DOHH2 (cell line): ENCODE data around the gene PPP1R13B.

Experiments
- H3F3A ChIP-seq: fragments of 200-600 bp; sonication (generic), shearing (Covaris generic); 2 replicates; pipeline ENCODE4 v1.6.0; 2016; ENCODE audit warnings: antibody characterized with exemption, mild to moderate bottlenecking; ENCODE audit not compliant: control insufficient read depth, insufficient read depth
- H3K27ac ChIP-seq: fragments of 200-600 bp; sonication (generic); 2 replicates; pipeline ENCODE4 v1.5.1; 2014; ENCODE audit warnings: low read depth, mild to moderate bottlenecking, low read length, moderate library complexity
- H3K27me3 ChIP-seq: fragments of 200-600 bp; sonication (generic); 2 replicates; pipeline ENCODE4 v1.6.1; 2014; ENCODE audit warnings: mild to moderate bottlenecking, low read length, mixed read lengths; ENCODE audit not compliant: control insufficient read depth
- H3K36me3 ChIP-seq: fragments of 200-600 bp; sonication (generic); 2 replicates; pipeline ENCODE4 v1.6.1; 2014; ENCODE audit warnings: mild to moderate bottlenecking, low read length, moderate library complexity, mixed read lengths; ENCODE audit not compliant: control insufficient read depth
- H3K4me1 ChIP-seq: fragments of 200-600 bp; sonication (generic); 2 replicates; pipeline ENCODE4 v1.6.1; 2014; ENCODE audit warnings: mild to moderate bottlenecking, low read length, mixed read lengths; ENCODE audit not compliant: control insufficient read depth
- H3K4me2 ChIP-seq: fragments of 200-600 bp; sonication (generic); 2 replicates; pipeline ENCODE4 v1.6.0; 2014; ENCODE audit warnings: mild to moderate bottlenecking, low read length, moderate library complexity
- H3K4me3 ChIP-seq: fragments of 200-600 bp; sonication (generic); 2 replicates; pipeline ENCODE4 v1.5.1; 2014; ENCODE audit warnings: mild to moderate bottlenecking, low read length, mixed read lengths
- H3K79me2 ChIP-seq: fragments of 200-600 bp; sonication (generic); 2 replicates; pipeline ENCODE4 v1.6.1; 2014; ENCODE audit warnings: mild to moderate bottlenecking, low read length, mixed read lengths; ENCODE audit not compliant: control insufficient read depth
- H3K9me2 ChIP-seq: fragments of 200-600 bp; sonication (generic); replicated peaks from 2 replicates; pipeline ENCODE4 v1.6.1; 2014; ENCODE audit warnings: mild to moderate bottlenecking, low read length, mixed read lengths; ENCODE audit not compliant: control insufficient read depth
- H3K9me3 ChIP-seq: fragments of 200-600 bp; sonication (generic); 2 replicates; pipeline ENCODE4 v1.6.1; 2014; ENCODE audit warnings: antibody characterized with exemption, low read length, mixed read lengths; ENCODE audit not compliant: control insufficient read depth, insufficient read depth
- H4K20me1 ChIP-seq: fragments of 200-600 bp; sonication (generic); 2 replicates; pipeline ENCODE4 v1.6.0; 2014; ENCODE audit warnings: low read depth, mild to moderate bottlenecking, antibody characterized with exemption, low read length, moderate library complexity; ENCODE audit not compliant: control insufficient read depth, insufficient read depth
- EZH2phosphoT487 ChIP-seq: fragments of 200-600 bp; sonication (generic); IDR thresholded peaks from 2 replicates; pipeline ENCODE4 v1.6.1; 2017; ENCODE audit warnings: borderline replicate concordance, mild to moderate bottlenecking, antibody characterized with exemption, low read length, moderate library complexity, mixed read lengths
- TF ChIP-seq, protein P1 (sequence below): fragments of 200-600 bp; sonication (generic); IDR thresholded peaks from one replicate; pipeline ENCODE4 v1.5.1; 2014; ENCODE audit warnings: antibody characterized with exemption, mild to moderate bottlenecking, low read depth, low read length; ENCODE audit not compliant: poor library complexity, severe bottlenecking

Gene PPP1R13B

DNA sequence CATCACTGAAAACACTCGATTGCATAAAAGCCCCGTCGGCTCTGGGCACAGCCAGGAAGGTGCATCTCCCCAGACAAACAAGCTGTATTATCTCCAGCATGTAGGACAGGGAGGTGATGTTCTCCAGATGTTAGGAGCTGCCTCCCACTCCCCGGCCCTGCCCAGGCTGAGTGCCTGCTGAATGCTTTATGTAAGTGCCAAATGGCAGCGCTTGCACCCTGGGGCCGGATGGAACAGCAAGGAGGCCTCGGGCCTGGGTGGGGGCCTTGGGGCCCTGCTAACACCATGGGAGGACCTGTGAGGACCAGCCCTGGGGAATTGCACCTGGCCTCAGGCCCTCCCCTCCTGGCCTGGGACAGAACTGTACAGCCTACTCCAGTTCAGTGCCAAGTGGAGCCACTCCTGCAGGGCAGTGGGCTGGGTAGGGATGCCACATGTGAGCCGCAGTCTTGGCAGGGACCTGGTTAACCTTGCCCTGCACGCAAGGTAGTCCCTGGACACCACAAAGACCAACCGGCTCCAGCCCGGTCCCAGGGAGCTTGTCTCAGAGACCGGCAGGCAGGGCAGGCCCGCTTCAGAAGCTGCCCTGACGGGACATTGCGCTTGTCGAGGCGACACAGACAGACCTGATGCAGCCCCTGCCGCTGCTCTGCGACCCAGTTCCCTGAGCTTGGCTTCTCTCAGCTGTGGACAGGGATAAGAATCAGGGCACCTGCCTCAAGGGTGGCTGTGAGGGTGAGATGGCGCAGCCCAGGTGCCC lies 35.3 kb upstream of the PPP1R13B start:
- Histone ChIP-seq H3K4me1 (0 out of 2 replicates have a peak, but pooled peaks cover 4% of the 10 kb centered on the region), H3K4me3 (no peak overlapping the region), H3K9me2 (no peaks in the 10 kb centered on the region), H3K4me2 (no peak overlapping the region), H3F3A (no peaks in the 10 kb centered on the region), H3K9me3 (no peaks in the 10 kb centered on the region), H4K20me1 (no peaks in the 10 kb centered on the region), H3K27ac (no peak overlapping the region), H3K79me2 (no peaks in the 10 kb centered on the region), H3K27me3 (peaks cover 7% of the 10 kb centered on the region), H3K36me3 (no peaks in the 10 kb centered on the region)
- TF ChIP-seq EZH2phosphoT487 = no peak
- TF ChIP-seq, protein P1, sequence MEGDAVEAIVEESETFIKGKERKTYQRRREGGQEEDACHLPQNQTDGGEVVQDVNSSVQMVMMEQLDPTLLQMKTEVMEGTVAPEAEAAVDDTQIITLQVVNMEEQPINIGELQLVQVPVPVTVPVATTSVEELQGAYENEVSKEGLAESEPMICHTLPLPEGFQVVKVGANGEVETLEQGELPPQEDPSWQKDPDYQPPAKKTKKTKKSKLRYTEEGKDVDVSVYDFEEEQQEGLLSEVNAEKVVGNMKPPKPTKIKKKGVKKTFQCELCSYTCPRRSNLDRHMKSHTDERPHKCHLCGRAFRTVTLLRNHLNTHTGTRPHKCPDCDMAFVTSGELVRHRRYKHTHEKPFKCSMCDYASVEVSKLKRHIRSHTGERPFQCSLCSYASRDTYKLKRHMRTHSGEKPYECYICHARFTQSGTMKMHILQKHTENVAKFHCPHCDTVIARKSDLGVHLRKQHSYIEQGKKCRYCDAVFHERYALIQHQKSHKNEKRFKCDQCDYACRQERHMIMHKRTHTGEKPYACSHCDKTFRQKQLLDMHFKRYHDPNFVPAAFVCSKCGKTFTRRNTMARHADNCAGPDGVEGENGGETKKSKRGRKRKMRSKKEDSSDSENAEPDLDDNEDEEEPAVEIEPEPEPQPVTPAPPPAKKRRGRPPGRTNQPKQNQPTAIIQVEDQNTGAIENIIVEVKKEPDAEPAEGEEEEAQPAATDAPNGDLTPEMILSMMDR = no peak

DNA sequence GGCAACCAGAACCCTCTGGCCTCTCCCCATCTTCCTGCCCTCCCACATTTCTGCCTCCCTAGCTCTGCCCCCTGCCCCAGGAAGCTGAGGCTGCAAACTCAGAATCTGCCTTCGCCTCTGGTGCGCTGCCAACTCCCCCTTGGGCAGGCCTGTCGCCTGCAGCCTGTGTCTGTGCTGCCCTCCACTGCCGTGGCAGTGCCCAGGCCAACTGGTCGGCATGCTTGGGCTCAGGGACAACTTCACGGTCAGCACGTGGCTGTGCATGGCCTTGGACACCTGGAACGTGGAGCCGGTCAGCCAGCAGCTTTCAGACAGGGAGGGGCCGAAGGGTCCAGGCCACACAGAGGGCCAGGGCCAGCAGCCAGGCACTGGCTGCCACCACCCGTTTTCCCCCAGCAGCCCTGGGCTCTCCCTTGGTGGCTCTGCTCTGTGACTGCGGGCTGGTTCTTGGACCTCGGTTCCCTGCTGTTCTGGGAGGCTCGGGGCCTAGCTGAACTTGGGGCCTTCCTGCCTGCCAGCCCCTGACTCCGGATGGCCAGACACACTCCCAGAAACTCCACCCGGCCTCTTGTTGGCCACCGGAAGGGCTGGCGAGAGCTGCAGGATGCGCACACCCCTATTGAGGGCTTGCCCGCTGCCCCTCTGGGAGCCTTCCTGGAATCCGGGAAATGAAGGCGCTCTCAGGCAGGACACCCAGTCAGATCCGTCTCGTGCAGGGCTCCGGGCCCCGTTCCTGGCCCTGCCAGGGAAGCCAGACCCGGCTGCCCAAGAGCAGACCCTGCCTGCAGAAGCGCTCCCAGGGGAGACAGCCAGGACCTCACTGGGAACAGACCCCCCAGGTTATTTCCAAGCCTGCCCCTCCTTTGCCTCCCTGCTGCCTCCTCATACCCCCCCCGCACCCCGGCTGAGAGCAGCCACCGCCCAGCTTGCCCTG lies 34.2 kb upstream of the PPP1R13B start:
- no peak overlapping the region for H3K4me2 ChIP-seq
- peaks cover 7% of the 10 kb centered on the region for H3K27me3 ChIP-seq
- H3K36me3 ChIP-seq = no peaks in the 10 kb centered on the region
- no peaks in the 10 kb centered on the region for H3F3A ChIP-seq
- H3K9me3 ChIP-seq = no peaks in the 10 kb centered on the region
- no peak overlapping the region for H3K4me3 ChIP-seq
- TF ChIP-seq, protein P1 = no peak
- TF ChIP-seq EZH2phosphoT487 = no peak
- no peaks in the 10 kb centered on the region for H3K9me2 ChIP-seq
- no peak overlapping the region for H3K27ac ChIP-seq
- no peaks in the 10 kb centered on the region for H3K79me2 ChIP-seq
- no peaks in the 10 kb centered on the region for H4K20me1 ChIP-seq
- 0 out of 2 replicates have a peak, but pooled peaks cover 4% of the 10 kb centered on the region for H3K4me1 ChIP-seq

DNA sequence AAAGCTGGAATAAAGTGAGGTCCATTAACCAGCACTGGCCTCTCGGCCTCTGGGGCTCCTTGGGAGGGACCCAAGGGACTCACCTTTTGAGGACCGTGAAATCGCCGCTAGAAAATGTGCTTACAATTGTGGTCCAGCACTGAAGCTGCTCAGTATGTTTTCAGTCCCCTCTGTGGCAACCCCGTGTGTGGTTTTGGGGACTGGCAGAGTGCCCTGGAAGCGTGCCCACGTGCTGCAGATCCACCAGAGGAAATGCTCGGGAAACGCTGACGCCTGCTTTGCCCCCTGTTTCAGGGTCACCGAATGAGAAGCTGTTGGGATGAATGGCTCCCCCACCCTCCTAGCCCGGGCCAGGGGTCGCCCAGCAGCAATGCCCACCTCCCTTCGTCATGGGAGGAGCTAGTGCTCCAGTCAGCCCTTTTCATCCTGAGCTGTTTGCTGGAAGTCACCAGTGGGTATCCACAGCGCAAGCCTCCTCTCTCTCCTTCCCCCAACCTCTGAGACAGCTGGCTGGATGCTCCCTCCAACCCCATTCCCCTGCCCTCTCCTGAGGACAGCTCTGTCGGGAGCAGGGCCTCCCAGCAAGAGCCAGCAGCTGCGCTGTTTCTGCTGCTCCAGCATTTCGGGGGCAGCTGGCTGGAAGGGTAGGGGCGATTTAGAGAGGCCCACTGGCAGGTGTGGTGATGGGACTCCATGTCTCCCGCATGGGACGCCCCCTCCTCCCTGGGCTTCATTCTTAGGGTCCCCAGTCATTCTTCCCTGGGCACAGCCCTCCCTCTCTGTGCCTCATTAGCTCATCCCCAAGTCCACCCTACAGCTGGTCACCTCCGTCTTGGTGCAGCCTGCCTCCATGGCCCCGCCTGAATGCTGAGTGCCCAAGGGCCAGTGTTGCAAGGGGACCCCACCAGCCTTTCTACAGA lies 33.2 kb upstream of the PPP1R13B start:
- TF ChIP-seq, protein P1 = no peak
- TF ChIP-seq EZH2phosphoT487 = no peak

More for the DNA sequence above, 33.2 kb upstream of the PPP1R13B start:
- no peak overlapping the region for H3K4me2 ChIP-seq
- no peaks in the 10 kb centered on the region for H3K79me2 ChIP-seq
- H3K36me3 ChIP-seq = no peaks in the 10 kb centered on the region
- H3K4me3 ChIP-seq = no peak overlapping the region
- H3K27me3 ChIP-seq = peaks cover 7% of the 10 kb centered on the region
- no peak overlapping the region for H3K27ac ChIP-seq
- H4K20me1 ChIP-seq = no peaks in the 10 kb centered on the region
- no peaks in the 10 kb centered on the region for H3K9me2 ChIP-seq
- H3F3A ChIP-seq = no peaks in the 10 kb centered on the region
- 0 out of 2 replicates have a peak, but pooled peaks cover 4% of the 10 kb centered on the region for H3K4me1 ChIP-seq
- no peaks in the 10 kb centered on the region for H3K9me3 ChIP-seq
